GM21381 (cell line): ENCODE measurements around the gene ACP3.
"Not testable (repeated sequence)": the region's sequence is repeated elsewhere in the genome, so short reads cannot be mapped to it uniquely, and the experiment has no call there.

Experiments used
- ATAC-seq: cut with Tn5 transposase; IDR thresholded peaks from one replicate; pipeline ENCODE4 v1.9.1; 2021; ENCODE audit warnings: mild to moderate bottlenecking, moderate library complexity; ENCODE audit not compliant: unreplicated experiment

Gene ACP3

GRCh38 chr3:132317229-132317948 lies at the start of gene ACP3:
Gene ACP3 (plus strand): TSS chr3:132317407. CDS start chr3:132317457, 50 bp downstream.
- no peak for ATAC-seq

GRCh38 chr3:132268956-132269355 lies 48.3 kb upstream of the ACP3 start:
- no peak for ATAC-seq

- no peak for ATAC-seq
Observed at GRCh38 chr3:132273036-132273435, 44.2 kb upstream of the ACP3 start.

GRCh38 chr3:132276228-132276906 lies 40.8 kb upstream of the ACP3 start:
- no peak for ATAC-seq

- no peak for ATAC-seq
Observed at GRCh38 chr3:132279030-132279429, 38.2 kb upstream of the ACP3 start.

- peak; percentile 61 for ATAC-seq
Observed at GRCh38 chr3:132283440-132283839, 33.8 kb upstream of the ACP3 start.

GRCh38 chr3:132283916-132284405 lies 33.2 kb upstream of the ACP3 start:
- no peak for ATAC-seq

GRCh38 chr3:132284781-132285619 lies 32.2 kb upstream of the ACP3 start:
- no peak for ATAC-seq

GRCh38 chr3:132285620-132285945 lies 31.6 kb upstream of the ACP3 start:
- ATAC-seq: no peak

- ATAC-seq: no peak
Observed at GRCh38 chr3:132286035-132286434, 31.2 kb upstream of the ACP3 start.

- ATAC-seq: no peak
Observed at GRCh38 chr3:132288357-132288756, 28.9 kb upstream of the ACP3 start.

GRCh38 chr3:132289316-132289715 lies 27.9 kb upstream of the ACP3 start:
- no peak for ATAC-seq

GRCh38 chr3:132290833-132291232 lies 26.4 kb upstream of the ACP3 start:
- no peak for ATAC-seq

- ATAC-seq: no peak
Observed at GRCh38 chr3:132292042-132292441, 25.2 kb upstream of the ACP3 start.

GRCh38 chr3:132293251-132293650 lies 24.0 kb upstream of the ACP3 start:
- ATAC-seq: no peak

GRCh38 chr3:132294906-132295305 lies 22.3 kb upstream of the ACP3 start:
- ATAC-seq: no peak

GRCh38 chr3:132303336-132304201 lies 13.6 kb upstream of the ACP3 start:
- ATAC-seq: not testable (repeated sequence)

GRCh38 chr3:132304351-132304750 lies 12.9 kb upstream of the ACP3 start:
- ATAC-seq: not testable (repeated sequence)

- not testable (repeated sequence) for ATAC-seq
Observed at GRCh38 chr3:132310057-132310456, 7.2 kb upstream of the ACP3 start.

- ATAC-seq: no peak
Observed at GRCh38 chr3:132311316-132311715, 5.9 kb upstream of the ACP3 start.

GRCh38 chr3:132311841-132312240 lies 5.4 kb upstream of the ACP3 start:
- no peak for ATAC-seq
